Vagina (tissue), 2 donors: ENCODE results near the gene SKAP1. TPM values are rescaled to one million over a fixed set of nuclear protein-coding genes. Genes with fewer than 3 reads are reported as not detected.
"Not testable (repeated sequence)": the region's sequence is repeated elsewhere in the genome, so short reads cannot be mapped to it uniquely, and the experiment has no call there.

Experiments used
- DNase-seq, 2 donors: peaks; one replicate each; pipeline ENCODE4 v3.0.0-alpha.2; 2017; ENCODE audit errors: extremely low spot score in 2 of 2
- H3K27ac ChIP-seq: fragments of 200-600 bp; sonication (generic); one replicate; pipeline ENCODE4 v1.5.1; 2019
- H3K27me3 ChIP-seq: fragments of 200-600 bp; sonication (generic); one replicate; pipeline ENCODE4 v1.5.1; 2019
- H3K36me3 ChIP-seq, 2 donors: fragments of 200-600 bp; sonication (generic); one replicate each; pipeline ENCODE4 v1.5.1; 2017 to 2019
- H3K4me1 ChIP-seq: fragments of 200-600 bp; sonication (generic); one replicate; pipeline ENCODE4 v1.5.1; 2019
- H3K4me3 ChIP-seq, 2 donors: fragments of 200-600 bp; sonication (generic); 1 replicate in 1 of 2; 2 replicates in 1 of 2; pipeline ENCODE4 v1.5.1; 2016 to 2019
- H3K9me3 ChIP-seq: fragments of 200-600 bp; sonication (generic); one replicate; pipeline ENCODE4 v1.5.1; 2019
- CTCF ChIP-seq, 3 experiments: fragments of 450-650 bp in 2 of 3; fragments of 200-600 bp in 1 of 3; sonication (generic) in 1 of 3; IDR thresholded peaks; one replicate each; pipeline ENCODE4 v1.5.1; 2017 to 2019; ENCODE audit warnings: antibody characterized with exemption in 3 of 3, mild to moderate bottlenecking in 2 of 3, moderate library complexity in 2 of 3
- POLR2A ChIP-seq, 2 donors: fragments of 450-650 bp; IDR thresholded peaks; one replicate each; pipeline ENCODE4 v1.6.1; 2017; ENCODE audit warnings: antibody characterized with exemption in 2 of 2, mild to moderate bottlenecking in 2 of 2, moderate library complexity in 2 of 2
- POLR2AphosphoS5 ChIP-seq, 2 donors: sonication (generic); formaldehyde crosslinking; IDR thresholded peaks; one replicate each; pipeline ENCODE4 v1.9.0; 2017; ENCODE audit warnings: antibody characterized with exemption in 2 of 2, mild to moderate bottlenecking in 2 of 2, low read depth in 1 of 2; ENCODE audit not compliant: insufficient read depth in 1 of 2
- intact Hi-C: fragments of 100-400 bp; cut with DNase I; formaldehyde crosslinking; loops from one replicate; pipeline ENCODE4 v1.15.1; 2023
- total RNA-seq: library from RNA; depleted of rRNA; stranded (reverse); fragments of >200 nt; gene quantifications from one replicate; pipeline ENCODE4 v1.2.3, GENCODE V29; 2016

The SKAP1 gene
- total RNA-seq, 1 donor from 2014 or later = 5.6 TPM

GRCh38 chr17:48451489-48451888 lies 21.5 kb upstream of the SKAP1 start:
- no peak for TF ChIP-seq POLR2AphosphoS5 (IDR thresholded peaks at IDR 0.05; ENCODE audit: insufficient read depth in 1 of 2, low read depth in 1 of 2)
- TF ChIP-seq CTCF (IDR thresholded peaks at IDR 0.05) = no peak
- no peak for TF ChIP-seq POLR2A (IDR thresholded peaks at IDR 0.05)
- intact Hi-C loops = no loop called here
- DNase-seq = no peak

DNA sequence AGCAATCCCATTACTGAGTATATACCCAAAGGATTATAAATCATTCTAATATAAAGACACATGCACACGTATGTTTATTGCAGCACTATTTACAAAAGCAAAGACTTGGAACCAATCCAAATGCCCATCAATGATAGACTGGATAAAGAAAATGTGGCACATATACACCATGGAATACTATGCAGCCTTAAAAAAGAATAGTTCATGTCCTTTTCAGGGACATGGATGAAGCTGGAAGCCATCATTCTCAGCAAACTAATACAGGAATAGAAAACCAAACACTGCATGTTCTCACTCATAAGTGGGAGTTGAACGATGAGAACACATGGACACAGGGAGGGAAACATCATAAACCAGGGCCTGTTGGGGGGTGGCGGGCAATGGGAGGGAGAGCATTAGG lies 19.3 kb upstream of the SKAP1 start:
- intact Hi-C loops, H3K4me3 ChIP-seq, H3K36me3 ChIP-seq, H3K27ac ChIP-seq, DNase-seq, H3K4me1 ChIP-seq, H3K27me3 ChIP-seq, H3K9me3 ChIP-seq: not testable (repeated sequence)

More at GRCh38 chr17:48451489-48451888, 21.5 kb upstream of the SKAP1 start:
- Histone ChIP-seq H3K36me3 (no peaks in the 10 kb centered on the region), H3K4me3 (no peak overlapping the region), H3K27me3 (no peaks in the 10 kb centered on the region), H3K4me1 (no peaks in the 10 kb centered on the region), H3K27ac (no peak overlapping the region), H3K9me3 (no peaks in the 10 kb centered on the region)

DNA sequence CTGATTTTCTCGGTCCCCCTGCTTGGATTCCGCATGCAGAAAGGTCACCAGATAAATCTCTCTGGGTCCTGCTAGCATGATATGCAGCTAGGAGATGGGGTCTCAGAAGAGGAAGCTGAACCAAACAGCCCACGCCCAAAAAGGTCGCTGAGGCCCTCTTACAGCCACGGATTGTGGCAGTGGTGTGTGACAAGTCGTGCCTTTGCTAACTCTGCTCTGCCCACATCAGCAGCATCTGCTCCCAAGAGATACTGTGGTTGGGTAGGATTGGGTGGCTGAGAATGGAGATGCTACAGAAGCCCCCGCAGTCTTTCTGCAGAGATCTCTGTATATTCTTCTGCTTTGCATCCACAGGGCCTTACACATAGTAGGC lies 15.2 kb upstream of the SKAP1 start:
- DNase-seq = no peak
- Histone ChIP-seq H3K4me1 (no peaks in the 10 kb centered on the region), H3K4me3 (no peak overlapping the region), H3K27ac (no peak overlapping the region), H3K27me3 (no peaks in the 10 kb centered on the region), H3K9me3 (no peaks in the 10 kb centered on the region), H3K36me3 (no peaks in the 10 kb centered on the region)
- no peak for TF ChIP-seq POLR2AphosphoS5 (IDR thresholded peaks at IDR 0.05; ENCODE audit: insufficient read depth in 1 of 2, low read depth in 1 of 2)
- no peak for TF ChIP-seq POLR2A (IDR thresholded peaks at IDR 0.05)
- no peak for TF ChIP-seq CTCF (IDR thresholded peaks at IDR 0.05)
- intact Hi-C loops = no loop called here

- DNase-seq = no peak
- H3K27me3 ChIP-seq = no peaks in the 10 kb centered on the region
- H3K9me3 ChIP-seq = no peaks in the 10 kb centered on the region
- no peaks in the 10 kb centered on the region for H3K36me3 ChIP-seq
- no peak overlapping the region for H3K4me3 ChIP-seq
- intact Hi-C loops = no loop called here
- TF ChIP-seq POLR2A (IDR thresholded peaks at IDR 0.05) = no peak
- H3K4me1 ChIP-seq = no peaks in the 10 kb centered on the region
- H3K27ac ChIP-seq = no peak overlapping the region
Observed at GRCh38 chr17:48444516-48445247, 14.7 kb upstream of the SKAP1 start.

DNA sequence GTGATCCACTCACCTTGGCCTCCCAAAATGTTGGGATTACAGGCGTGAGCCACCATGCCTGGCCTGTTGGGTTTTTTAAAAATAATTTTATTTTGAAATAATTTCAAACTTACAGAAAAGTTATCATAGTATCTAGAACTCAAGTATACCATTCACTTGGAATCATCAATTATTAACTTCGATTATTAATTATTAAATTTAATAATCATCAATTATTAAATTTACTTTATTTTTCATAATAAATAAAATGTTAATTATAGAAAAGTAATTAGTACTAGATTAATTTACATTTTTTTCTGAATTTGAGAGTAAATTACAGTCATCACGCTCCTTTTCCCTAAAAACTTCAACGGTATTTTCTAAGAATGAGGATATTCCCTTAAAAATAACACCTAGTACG lies 13.7 kb upstream of the SKAP1 start:
- Histone ChIP-seq H3K4me1 (no peaks in the 10 kb centered on the region), H3K36me3 (no peaks in the 10 kb centered on the region), H3K27me3 (no peaks in the 10 kb centered on the region), H3K27ac (no peak overlapping the region), H3K4me3 (no peak overlapping the region), H3K9me3 (no peaks in the 10 kb centered on the region)
- DNase-seq = no peak
- TF ChIP-seq POLR2A (IDR thresholded peaks at IDR 0.05) (no peak), CTCF (IDR thresholded peaks at IDR 0.05) (no peak), POLR2AphosphoS5 (IDR thresholded peaks at IDR 0.05; ENCODE audit: insufficient read depth in 1 of 2, low read depth in 1 of 2) (no peak)
- intact Hi-C loops = no loop called here

GRCh38 chr17:48442819-48443218 lies 12.8 kb upstream of the SKAP1 start:
- Histone ChIP-seq H3K4me1 (no peaks in the 10 kb centered on the region), H3K9me3 (no peaks in the 10 kb centered on the region), H3K36me3 (no peaks in the 10 kb centered on the region), H3K27ac (no peak overlapping the region), H3K4me3 (no peak overlapping the region), H3K27me3 (no peaks in the 10 kb centered on the region)
- no peak for DNase-seq
- TF ChIP-seq POLR2A (IDR thresholded peaks at IDR 0.05) (no peak), POLR2AphosphoS5 (IDR thresholded peaks at IDR 0.05; ENCODE audit: insufficient read depth in 1 of 2, low read depth in 1 of 2) (no peak), CTCF (IDR thresholded peaks at IDR 0.05) (no peak)
- intact Hi-C loops = no loop called here
